Measurements from ENCODE around the gene SH3BP5L. TPM values are rescaled to one million over a fixed set of nuclear protein-coding genes. Genes with fewer than 3 reads are reported as not detected.

Gene SH3BP5L
- total and polyA plus RNA-seq, 2 of the 13 experiments (the other 11 are each of a cell fraction or from before 2014, with no cell fraction given) = 10.3 to 14.9 TPM

DNA sequence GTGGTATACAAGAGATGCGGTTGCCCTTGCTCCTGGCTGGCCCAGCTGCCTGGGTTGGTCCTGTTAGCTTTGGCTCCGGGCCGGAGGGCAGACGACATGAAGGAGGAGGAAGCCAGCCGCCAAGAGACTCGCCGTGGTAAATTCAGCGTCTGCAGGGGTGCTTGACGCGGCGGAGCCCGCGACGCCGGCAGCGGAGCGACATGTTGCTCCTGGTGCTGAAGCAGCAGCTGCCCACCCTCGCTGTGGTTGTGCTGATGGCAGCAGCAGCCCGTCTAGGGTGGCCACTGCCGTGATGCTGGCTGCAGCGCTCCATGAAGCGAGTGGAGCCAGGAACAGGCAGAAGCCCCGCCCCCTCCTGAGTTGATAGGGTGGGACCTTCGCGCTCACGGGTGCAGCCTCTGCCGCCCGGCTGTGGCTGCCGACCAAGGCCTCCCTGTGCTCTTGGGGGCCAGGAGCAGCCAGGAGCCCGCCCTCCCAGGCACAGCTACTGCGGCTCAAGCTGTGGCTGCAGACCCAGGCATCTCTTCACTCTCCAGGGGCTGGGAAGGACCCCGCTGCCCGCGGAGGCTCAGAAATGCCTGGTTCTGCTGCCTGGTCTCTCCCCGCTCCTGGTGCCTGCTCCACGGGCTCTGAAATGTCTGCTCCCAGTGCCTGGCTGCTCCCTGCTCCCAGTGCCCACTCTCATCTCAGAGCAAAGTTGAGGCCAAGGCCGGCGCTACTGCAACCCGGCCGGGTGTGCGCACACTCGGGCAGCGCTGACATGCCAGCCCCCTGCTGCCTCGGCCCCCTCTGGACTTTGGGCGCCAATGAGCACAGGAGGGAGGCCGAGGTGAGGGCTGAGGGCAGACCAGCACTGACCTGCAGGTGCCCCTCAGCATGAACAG, 37.5 kb upstream of the SH3BP5L start (continued):
- TF ChIP-seq SMAD9 (CRISPR knock-in tag; IDR thresholded peaks at IDR 0.05) (no peak), ZNF446 (CRISPR knock-in tag; IDR thresholded peaks at IDR 0.05) (no peak), ZNF274 (CRISPR knock-in tag; IDR thresholded peaks at IDR 0.05) (no peak), SCMH1 (CRISPR knock-in tag; IDR thresholded peaks at IDR 0.05; ENCODE audit: borderline replicate concordance) (no peak), AHR (CRISPR knock-in tag; IDR thresholded peaks at IDR 0.05) (peak; percentile 58; the same call in 1 of the 2 replicates), NFE2L1 (CRISPR knock-in tag; IDR thresholded peaks at IDR 0.05; ENCODE audit: borderline replicate concordance) (no peak), TARDBP (CRISPR knock-in tag; IDR thresholded peaks at IDR 0.05) (0 out of 2 replicates have a peak, but pooled peaks have one; percentile 41), PCBP1 (IDR thresholded peaks at IDR 0.05; ENCODE audit: borderline replicate concordance, low read depth, low read length) (0 out of 2 replicates have a peak, but pooled peaks have one; percentile 46), SMC3 (IDR thresholded peaks at IDR 0.05; ENCODE audit: low read length) (no peak), FOXK1 (CRISPR knock-in tag; IDR thresholded peaks at IDR 0.05; ENCODE audit: borderline replicate concordance, low read depth) (no peak), ZFP82 (CRISPR knock-in tag; IDR thresholded peaks at IDR 0.05; ENCODE audit: borderline replicate concordance) (no peak), TMF1 (CRISPR knock-in tag; IDR thresholded peaks at IDR 0.05; ENCODE audit: low read depth) (peak; percentile 54; the same call in 1 of the 2 replicates), ZNF773 (CRISPR knock-in tag; IDR thresholded peaks at IDR 0.05; ENCODE audit: borderline replicate concordance) (no peak), ZSCAN31 (CRISPR knock-in tag; IDR thresholded peaks at IDR 0.05; ENCODE audit: low read depth) (peak; percentile 92)
- TF ChIP-seq, protein P1, sequence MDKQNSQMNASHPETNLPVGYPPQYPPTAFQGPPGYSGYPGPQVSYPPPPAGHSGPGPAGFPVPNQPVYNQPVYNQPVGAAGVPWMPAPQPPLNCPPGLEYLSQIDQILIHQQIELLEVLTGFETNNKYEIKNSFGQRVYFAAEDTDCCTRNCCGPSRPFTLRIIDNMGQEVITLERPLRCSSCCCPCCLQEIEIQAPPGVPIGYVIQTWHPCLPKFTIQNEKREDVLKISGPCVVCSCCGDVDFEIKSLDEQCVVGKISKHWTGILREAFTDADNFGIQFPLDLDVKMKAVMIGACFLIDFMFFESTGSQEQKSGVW (CRISPR knock-in tag; IDR thresholded peaks at IDR 0.05; ENCODE audit: borderline replicate concordance) = no peak
- TF ChIP-seq, protein P2, sequence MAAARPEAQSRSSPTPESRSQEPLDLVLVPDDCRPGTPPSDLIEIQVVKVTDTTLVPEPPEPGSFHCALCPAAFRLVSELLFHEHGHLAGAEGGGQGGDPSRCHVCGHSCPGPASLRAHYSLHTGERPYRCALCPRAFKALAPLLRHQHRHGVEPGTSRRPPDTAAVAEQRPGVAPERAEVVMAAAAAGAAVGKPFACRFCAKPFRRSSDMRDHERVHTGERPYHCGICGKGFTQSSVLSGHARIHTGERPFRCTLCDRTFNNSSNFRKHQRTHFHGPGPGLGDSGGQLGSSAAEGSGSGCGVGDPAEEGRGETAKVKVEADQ (CRISPR knock-in tag; IDR thresholded peaks at IDR 0.05; ENCODE audit: borderline replicate concordance) = 0 out of 2 replicates have a peak, but pooled peaks have one; percentile 25
- TF ChIP-seq, protein P3, sequence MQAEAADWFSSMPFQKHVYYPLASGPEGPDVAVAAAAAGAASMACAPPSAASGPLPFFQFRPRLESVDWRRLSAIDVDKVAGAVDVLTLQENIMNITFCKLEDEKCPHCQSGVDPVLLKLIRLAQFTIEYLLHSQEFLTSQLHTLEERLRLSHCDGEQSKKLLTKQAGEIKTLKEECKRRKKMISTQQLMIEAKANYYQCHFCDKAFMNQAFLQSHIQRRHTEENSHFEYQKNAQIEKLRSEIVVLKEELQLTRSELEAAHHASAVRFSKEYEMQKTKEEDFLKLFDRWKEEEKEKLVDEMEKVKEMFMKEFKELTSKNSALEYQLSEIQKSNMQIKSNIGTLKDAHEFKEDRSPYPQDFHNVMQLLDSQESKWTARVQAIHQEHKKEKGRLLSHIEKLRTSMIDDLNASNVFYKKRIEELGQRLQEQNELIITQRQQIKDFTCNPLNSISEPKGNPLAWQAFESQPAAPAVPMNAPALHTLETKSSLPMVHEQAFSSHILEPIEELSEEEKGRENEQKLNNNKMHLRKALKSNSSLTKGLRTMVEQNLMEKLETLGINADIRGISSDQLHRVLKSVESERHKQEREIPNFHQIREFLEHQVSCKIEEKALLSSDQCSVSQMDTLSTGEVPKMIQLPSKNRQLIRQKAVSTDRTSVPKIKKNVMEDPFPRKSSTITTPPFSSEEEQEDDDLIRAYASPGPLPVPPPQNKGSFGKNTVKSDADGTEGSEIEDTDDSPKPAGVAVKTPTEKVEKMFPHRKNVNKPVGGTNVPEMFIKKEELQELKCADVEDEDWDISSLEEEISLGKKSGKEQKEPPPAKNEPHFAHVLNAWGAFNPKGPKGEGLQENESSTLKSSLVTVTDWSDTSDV (CRISPR knock-in tag; IDR thresholded peaks at IDR 0.05) = 0 out of 2 replicates have a peak, but pooled peaks have one; percentile 37
- TF ChIP-seq, protein P4, sequence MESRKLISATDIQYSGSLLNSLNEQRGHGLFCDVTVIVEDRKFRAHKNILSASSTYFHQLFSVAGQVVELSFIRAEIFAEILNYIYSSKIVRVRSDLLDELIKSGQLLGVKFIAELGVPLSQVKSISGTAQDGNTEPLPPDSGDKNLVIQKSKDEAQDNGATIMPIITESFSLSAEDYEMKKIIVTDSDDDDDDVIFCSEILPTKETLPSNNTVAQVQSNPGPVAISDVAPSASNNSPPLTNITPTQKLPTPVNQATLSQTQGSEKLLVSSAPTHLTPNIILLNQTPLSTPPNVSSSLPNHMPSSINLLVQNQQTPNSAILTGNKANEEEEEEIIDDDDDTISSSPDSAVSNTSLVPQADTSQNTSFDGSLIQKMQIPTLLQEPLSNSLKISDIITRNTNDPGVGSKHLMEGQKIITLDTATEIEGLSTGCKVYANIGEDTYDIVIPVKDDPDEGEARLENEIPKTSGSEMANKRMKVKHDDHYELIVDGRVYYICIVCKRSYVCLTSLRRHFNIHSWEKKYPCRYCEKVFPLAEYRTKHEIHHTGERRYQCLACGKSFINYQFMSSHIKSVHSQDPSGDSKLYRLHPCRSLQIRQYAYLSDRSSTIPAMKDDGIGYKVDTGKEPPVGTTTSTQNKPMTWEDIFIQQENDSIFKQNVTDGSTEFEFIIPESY (CRISPR knock-in tag; IDR thresholded peaks at IDR 0.05) = no peak
